ENCODE measurements around the gene RAB12. TPM values are rescaled to one million over a fixed set of nuclear protein-coding genes. Genes with fewer than 3 reads are reported as not detected.
A peak's percentile ranks its signal among the peaks of the same experiment; 100 is the strongest.
"Not testable (repeated sequence)": the region's sequence is repeated elsewhere in the genome, so short reads cannot be mapped to it uniquely, and the experiment has no call there.

The RAB12 gene
- total and polyA plus RNA-seq, 5 donors from 2014 or later, result 0.32 to 19.4 (median 0.46) TPM; not detected in 2

- peak overlapping the region in 1 of 4 donors; percentile 9 for H3K4me3 Mint-ChIP-seq
- DNase-seq, result no peak
- Histone ChIP-seq H3K36me3 (ENCODE audit: control insufficient read depth, insufficient read depth, low read length) (no peaks in the 10 kb centered on the region), H3K9me3 (ENCODE audit: control insufficient read depth in 2 of 2, low read length in 2 of 2) (no peaks in the 10 kb centered on the region), H3K4me1 (ENCODE audit: control insufficient read depth, insufficient read depth, low read length, poor library complexity, severe bottlenecking) (peaks cover 37% of the 10 kb centered on the region), H3K4me3 (ENCODE audit: low read depth, low read length) (no peak overlapping the region), H3K27ac (ENCODE audit: insufficient read depth, low read length, poor library complexity, severe bottlenecking) (no peak overlapping the region), H3K27me3 (ENCODE audit: control insufficient read depth, insufficient read depth, low read length) (no peaks in the 10 kb centered on the region)
- no peak for ATAC-seq (ENCODE audit: low read depth in 2 of 2)
- peaks cover 0 to under 1% (median 0%) of the 10 kb centered on the region in 7 donors for H3K9me3 Mint-ChIP-seq
- H3K4me1 Mint-ChIP-seq, result peaks cover 46 to 91% (median 72%) of the 10 kb centered on the region in 4 donors
- H3K27me3 Mint-ChIP-seq, result peaks cover 3% of the 10 kb centered on the region
- peak overlapping the region in 1 of 3 donors; percentile 72 for H3K27ac Mint-ChIP-seq
- H3K36me3 Mint-ChIP-seq, result peaks cover 17% of the 10 kb centered on the region
Measured at GRCh38 chr18:8615397-8616027, 6.3 kb downstream of the RAB12 start.

GRCh38 chr18:8616028-8616401 is 6.8 kb downstream of the RAB12 start:
- ATAC-seq (ENCODE audit: low read depth in 2 of 2), result no peak
- H3K36me3 Mint-ChIP-seq, result peaks cover 21% of the 10 kb centered on the region
- H3K4me1 ChIP-seq (ENCODE audit: control insufficient read depth, insufficient read depth, low read length, poor library complexity, severe bottlenecking), result peaks cover 37% of the 10 kb centered on the region
- H3K36me3 ChIP-seq (ENCODE audit: control insufficient read depth, insufficient read depth, low read length), result no peaks in the 10 kb centered on the region
- no peaks in the 10 kb centered on the region for H3K27me3 Mint-ChIP-seq
- H3K27ac ChIP-seq (ENCODE audit: insufficient read depth, low read length, poor library complexity, severe bottlenecking), result no peak overlapping the region
- DNase-seq, result no peak
- no peaks in the 10 kb centered on the region for H3K9me3 ChIP-seq (ENCODE audit: control insufficient read depth in 2 of 2, low read length in 2 of 2)
- H3K27ac Mint-ChIP-seq, result peak overlapping the region in 1 of 3 donors; percentile 72
- peaks cover 0 to 2% (median 0%) of the 10 kb centered on the region in 7 donors for H3K9me3 Mint-ChIP-seq
- H3K4me3 ChIP-seq (ENCODE audit: low read depth, low read length), result no peak overlapping the region
- H3K4me1 Mint-ChIP-seq, result peaks cover 46 to 91% (median 71%) of the 10 kb centered on the region in 4 donors
- H3K27me3 ChIP-seq (ENCODE audit: control insufficient read depth, insufficient read depth, low read length), result no peaks in the 10 kb centered on the region
- H3K4me3 Mint-ChIP-seq, result no peak overlapping the region

GRCh38 chr18:8617907-8618306 is 8.7 kb downstream of the RAB12 start:
- Histone ChIP-seq H3K36me3 (ENCODE audit: control insufficient read depth, insufficient read depth, low read length) (peaks cover 7% of the 10 kb centered on the region), H3K4me1 (ENCODE audit: control insufficient read depth, insufficient read depth, low read length, poor library complexity, severe bottlenecking) (peaks cover 20% of the 10 kb centered on the region), H3K27me3 (ENCODE audit: control insufficient read depth, insufficient read depth, low read length) (no peaks in the 10 kb centered on the region), H3K4me3 (ENCODE audit: low read depth, low read length) (no peak overlapping the region), H3K9me3 (ENCODE audit: control insufficient read depth in 2 of 2, low read length in 2 of 2) (no peaks in the 10 kb centered on the region), H3K27ac (ENCODE audit: insufficient read depth, low read length, poor library complexity, severe bottlenecking) (no peak overlapping the region)
- Mint-ChIP-seq H3K27me3 (no peaks in the 10 kb centered on the region), H3K4me3 (peak overlapping the region in 1 of 4 donors; percentile 42), H3K9me3 (peaks cover 0 to 13% (median 0%) of the 10 kb centered on the region in 7 donors), H3K36me3 (peaks cover 34% of the 10 kb centered on the region), H3K4me1 (peaks cover 47 to 91% (median 66%) of the 10 kb centered on the region in 4 donors), H3K27ac (peak overlapping the region in 2 of 3 donors; percentile 71 to 72)
- no peak for ATAC-seq (ENCODE audit: low read depth in 2 of 2)
- DNase-seq, result no peak

GRCh38 chr18:8619041-8619440 is 9.8 kb downstream of the RAB12 start:
- Histone ChIP-seq H3K4me3 (ENCODE audit: low read depth, low read length) (no peak overlapping the region), H3K27ac (ENCODE audit: insufficient read depth, low read length, poor library complexity, severe bottlenecking) (no peak overlapping the region), H3K9me3 (ENCODE audit: control insufficient read depth in 2 of 2, low read length in 2 of 2) (no peaks in the 10 kb centered on the region), H3K27me3 (ENCODE audit: control insufficient read depth, insufficient read depth, low read length) (no peaks in the 10 kb centered on the region), H3K4me1 (ENCODE audit: control insufficient read depth, insufficient read depth, low read length, poor library complexity, severe bottlenecking) (peaks cover 23% of the 10 kb centered on the region), H3K36me3 (ENCODE audit: control insufficient read depth, insufficient read depth, low read length) (peaks cover 7% of the 10 kb centered on the region)
- H3K4me1 Mint-ChIP-seq, result peaks cover 35 to 91% (median 66%) of the 10 kb centered on the region in 4 donors
- H3K4me3 Mint-ChIP-seq, result no peak overlapping the region
- H3K27me3 Mint-ChIP-seq, result no peaks in the 10 kb centered on the region
- no peak for DNase-seq
- H3K36me3 Mint-ChIP-seq, result peaks cover 37% of the 10 kb centered on the region
- no peak for ATAC-seq (ENCODE audit: low read depth in 2 of 2)
- peak overlapping the region in 1 of 3 donors; percentile 38 for H3K27ac Mint-ChIP-seq
- peaks cover 0 to 13% (median 0%) of the 10 kb centered on the region in 7 donors for H3K9me3 Mint-ChIP-seq

GRCh38 chr18:8619835-8620577 is 10.8 kb downstream of the RAB12 start:
- Mint-ChIP-seq H3K27me3 (no peaks in the 10 kb centered on the region), H3K27ac (peak overlapping the region; percentile 3 to 54 (median 5))
- H3K9me3 ChIP-seq (ENCODE audit: control insufficient read depth in 2 of 2, low read length in 2 of 2), result no peaks in the 10 kb centered on the region

GRCh38 chr18:8620845-8621244 is 11.6 kb downstream of the RAB12 start:
- Mint-ChIP-seq H3K4me3 (peak overlapping the region in 1 of 4 donors; percentile 30), H3K4me1 (peaks cover 33 to 86% (median 61%) of the 10 kb centered on the region in 4 donors), H3K9me3 (peaks cover 0 to 13% (median 0%) of the 10 kb centered on the region in 7 donors), H3K27me3 (no peaks in the 10 kb centered on the region), H3K27ac (peak overlapping the region; percentile 5 to 82 (median 54)), H3K36me3 (peaks cover 43% of the 10 kb centered on the region)
- Histone ChIP-seq H3K4me1 (ENCODE audit: control insufficient read depth, insufficient read depth, low read length, poor library complexity, severe bottlenecking) (peaks cover 24% of the 10 kb centered on the region), H3K36me3 (ENCODE audit: control insufficient read depth, insufficient read depth, low read length) (peaks cover 17% of the 10 kb centered on the region), H3K27me3 (ENCODE audit: control insufficient read depth, insufficient read depth, low read length) (no peaks in the 10 kb centered on the region), H3K27ac (ENCODE audit: insufficient read depth, low read length, poor library complexity, severe bottlenecking) (no peak overlapping the region), H3K9me3 (ENCODE audit: control insufficient read depth in 2 of 2, low read length in 2 of 2) (no peaks in the 10 kb centered on the region), H3K4me3 (ENCODE audit: low read depth, low read length) (no peak overlapping the region)
- DNase-seq, result no peak
- ATAC-seq (ENCODE audit: low read depth in 2 of 2), result no peak

More at GRCh38 chr18:8619835-8620577, 10.8 kb downstream of the RAB12 start:
- H3K9me3 Mint-ChIP-seq, result peaks cover 0 to 13% (median 0%) of the 10 kb centered on the region in 7 donors
- Histone ChIP-seq H3K4me1 (ENCODE audit: control insufficient read depth, insufficient read depth, low read length, poor library complexity, severe bottlenecking) (peaks cover 24% of the 10 kb centered on the region), H3K36me3 (ENCODE audit: control insufficient read depth, insufficient read depth, low read length) (peaks cover 9% of the 10 kb centered on the region), H3K27me3 (ENCODE audit: control insufficient read depth, insufficient read depth, low read length) (no peaks in the 10 kb centered on the region), H3K4me3 (ENCODE audit: low read depth, low read length) (no peak overlapping the region), H3K27ac (ENCODE audit: insufficient read depth, low read length, poor library complexity, severe bottlenecking) (no peak overlapping the region)
- peaks cover 43% of the 10 kb centered on the region for H3K36me3 Mint-ChIP-seq
- peaks cover 33 to 90% (median 66%) of the 10 kb centered on the region in 4 donors for H3K4me1 Mint-ChIP-seq
- ATAC-seq (ENCODE audit: low read depth in 2 of 2) (no peak), DNase-seq (no peak)
- H3K4me3 Mint-ChIP-seq, result no peak overlapping the region

- not testable (repeated sequence) for DNase-seq; H3K27me3 ChIP-seq (ENCODE audit: control insufficient read depth, insufficient read depth, low read length); H3K4me3 Mint-ChIP-seq; H3K9me3 ChIP-seq (ENCODE audit: control insufficient read depth in 2 of 2, low read length in 2 of 2); H3K27me3 Mint-ChIP-seq; H3K4me3 ChIP-seq (ENCODE audit: low read depth, low read length); H3K27ac ChIP-seq (ENCODE audit: insufficient read depth, low read length, poor library complexity, severe bottlenecking); ATAC-seq (ENCODE audit: low read depth in 2 of 2)
- Histone ChIP-seq H3K4me1 (ENCODE audit: control insufficient read depth, insufficient read depth, low read length, poor library complexity, severe bottlenecking) (peaks cover 24% of the 10 kb centered on the region), H3K36me3 (ENCODE audit: control insufficient read depth, insufficient read depth, low read length) (peaks cover 35% of the 10 kb centered on the region)
- H3K9me3 Mint-ChIP-seq, result peaks cover 0 to 13% (median 0%) of the 10 kb centered on the region in 7 donors
- peaks cover 55% of the 10 kb centered on the region for H3K36me3 Mint-ChIP-seq
- peak overlapping the region in 2 of 3 donors; percentile 50 to 58 for H3K27ac Mint-ChIP-seq
- H3K4me1 Mint-ChIP-seq, result peaks cover 24 to 73% (median 55%) of the 10 kb centered on the region in 4 donors
Measured at GRCh38 chr18:8622625-8623024, 13.4 kb downstream of the RAB12 start.

All from CD4-positive, CD25-positive, alpha-beta regulatory T cell (primary cell).